Measurements from ENCODE around the gene ZFPM1.

- no peak for TF ChIP-seq CTCF (IDR thresholded peaks at IDR 0.05)
- TF ChIP-seq POLR2A (IDR thresholded peaks at IDR 0.05), result no peak
- TF ChIP-seq POLR2AphosphoS5 (IDR thresholded peaks at IDR 0.05), result no peak
Measured at GRCh38 chr16:88576307-88576706, 123.2 kb downstream of the ZFPM1 start.
